ENCODE data around the gene MEPCE. TPM values are rescaled to one million over a fixed set of nuclear protein-coding genes. Genes with fewer than 3 reads are reported as not detected.
"Not testable (repeated sequence)": the region's sequence is repeated elsewhere in the genome, so short reads cannot be mapped to it uniquely, and the experiment has no call there.

Gene MEPCE
- total RNA-seq, 1 experiment from 2014 or later, result 33.4 TPM

- no peak for DNase-seq (ENCODE audit: low spot score)
Observed at GRCh38 chr7:100434297-100435144, 4.9 kb downstream of the MEPCE start.

GRCh38 chr7:100435401-100436304, 6.0 kb downstream of the MEPCE start:
- peak; percentile 13 for DNase-seq (ENCODE audit: low spot score)

GRCh38 chr7:100437150-100438100, 7.8 kb downstream of the MEPCE start:
- DNase-seq (ENCODE audit: low spot score), result no peak

- no peak for DNase-seq (ENCODE audit: low spot score)
Observed at GRCh38 chr7:100438172-100438571, 8.5 kb downstream of the MEPCE start.

- not testable (repeated sequence) for DNase-seq (ENCODE audit: low spot score)
Observed at GRCh38 chr7:100438731-100439130, 9.1 kb downstream of the MEPCE start.

GRCh38 chr7:100439244-100439643, 9.6 kb downstream of the MEPCE start:
- DNase-seq (ENCODE audit: low spot score), result not testable (repeated sequence)

- no peak for DNase-seq (ENCODE audit: low spot score)
Observed at GRCh38 chr7:100441641-100442535, 12.3 kb downstream of the MEPCE start.

- no peak for DNase-seq (ENCODE audit: low spot score)
Observed at GRCh38 chr7:100443096-100443840, 13.6 kb downstream of the MEPCE start.

- peak; percentile 80 for DNase-seq (ENCODE audit: low spot score)
Observed at GRCh38 chr7:100444311-100445278, 15.0 kb downstream of the MEPCE start.

- DNase-seq (ENCODE audit: low spot score), result peak; percentile 33
Observed at GRCh38 chr7:100446040-100446439, 16.4 kb downstream of the MEPCE start.

GRCh38 chr7:100447363-100447762, 17.7 kb downstream of the MEPCE start:
- not testable (repeated sequence) for DNase-seq (ENCODE audit: low spot score)

- no peak for DNase-seq (ENCODE audit: low spot score)
Observed at GRCh38 chr7:100449190-100449795, 19.7 kb downstream of the MEPCE start.

- no peak for DNase-seq (ENCODE audit: low spot score)
Observed at GRCh38 chr7:100452513-100452912, 22.9 kb downstream of the MEPCE start.

- DNase-seq (ENCODE audit: low spot score), result not testable (repeated sequence)
Observed at GRCh38 chr7:100453854-100454253, 24.2 kb downstream of the MEPCE start.

GRCh38 chr7:100455206-100455605, 25.6 kb downstream of the MEPCE start:
- DNase-seq (ENCODE audit: low spot score), result no peak

- DNase-seq (ENCODE audit: low spot score), result no peak
Observed at GRCh38 chr7:100456562-100456961, 26.9 kb downstream of the MEPCE start.

GRCh38 chr7:100457033-100457432, 27.4 kb downstream of the MEPCE start:
- DNase-seq (ENCODE audit: low spot score), result no peak

- DNase-seq (ENCODE audit: low spot score), result peak; percentile 18
Observed at GRCh38 chr7:100464210-100464660, 34.6 kb downstream of the MEPCE start, which contains the start of gene SPACDR. Gene SPACDR, minus strand, starts transcription at chr7:100464260. Its CDS starts 235 bp downstream, at chr7:100464025.
